SK-N-DZ (cell line): Measurements from ENCODE around the gene TMTC2.

ENCODE experiments used
- DNase-seq: peaks from one replicate; pipeline ENCODE4 v3.0.0-alpha.2; 2015; ENCODE audit warnings: low spot score

TMTC2 gene

GRCh38 chr12:83010169-83010804 is 323.6 kb downstream of the TMTC2 start:
- DNase-seq, result no peak

GRCh38 chr12:83015390-83016217 is 328.9 kb downstream of the TMTC2 start:
- DNase-seq, result no peak

DNA sequence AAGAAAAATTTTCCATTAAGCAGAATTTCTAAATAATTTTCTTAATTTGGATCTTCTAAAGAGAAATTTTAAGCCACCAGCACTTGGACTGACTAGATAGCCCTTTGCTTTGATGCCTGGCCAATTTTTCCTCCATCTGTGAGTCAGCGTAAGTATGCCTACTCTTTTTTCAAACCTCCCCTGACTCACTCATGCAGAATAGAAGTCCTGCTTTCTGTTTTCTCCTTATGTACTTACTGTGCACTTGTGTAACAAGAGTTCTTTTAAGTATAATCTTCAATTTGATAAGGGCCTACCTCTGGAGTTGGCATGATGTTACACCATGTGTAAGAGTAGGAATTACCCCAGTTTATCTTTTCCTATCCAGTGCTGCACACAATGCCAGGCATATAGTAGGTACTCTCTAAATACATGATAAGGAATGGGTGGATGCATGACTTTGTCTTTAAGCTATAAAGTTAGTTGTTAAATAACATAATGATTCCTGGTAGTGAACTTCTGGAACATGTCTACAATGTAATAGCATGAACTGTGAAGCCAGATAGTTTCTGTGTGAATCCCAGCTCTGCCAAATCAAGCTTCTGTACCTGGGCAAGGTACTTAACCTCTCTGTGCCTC is 329.6 kb downstream of the TMTC2 start:
- no peak for DNase-seq

DNA sequence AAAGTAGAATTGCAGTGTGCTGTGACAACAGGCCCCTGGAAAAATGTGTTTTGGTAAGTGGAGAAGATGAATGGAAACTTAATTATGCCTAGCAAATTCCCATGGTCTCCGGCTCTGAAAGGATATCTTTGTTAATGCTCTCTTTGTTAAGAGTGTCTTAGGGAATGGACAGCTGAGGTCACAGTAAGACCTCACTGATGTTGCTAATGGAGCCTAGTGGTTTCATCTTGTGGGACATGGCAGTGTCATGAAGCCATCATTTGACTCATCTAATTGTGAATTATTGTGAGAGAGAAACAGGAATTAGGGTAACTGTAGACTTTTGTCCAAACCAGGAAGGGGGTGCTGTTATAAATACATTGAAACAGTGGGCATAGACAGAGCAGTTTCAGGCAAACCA is 330.3 kb downstream of the TMTC2 start:
- DNase-seq, result no peak

- no peak for DNase-seq
These were observed 331.4 kb downstream of the TMTC2 start for GRCh38 chr12:83018088-83018487.

DNA sequence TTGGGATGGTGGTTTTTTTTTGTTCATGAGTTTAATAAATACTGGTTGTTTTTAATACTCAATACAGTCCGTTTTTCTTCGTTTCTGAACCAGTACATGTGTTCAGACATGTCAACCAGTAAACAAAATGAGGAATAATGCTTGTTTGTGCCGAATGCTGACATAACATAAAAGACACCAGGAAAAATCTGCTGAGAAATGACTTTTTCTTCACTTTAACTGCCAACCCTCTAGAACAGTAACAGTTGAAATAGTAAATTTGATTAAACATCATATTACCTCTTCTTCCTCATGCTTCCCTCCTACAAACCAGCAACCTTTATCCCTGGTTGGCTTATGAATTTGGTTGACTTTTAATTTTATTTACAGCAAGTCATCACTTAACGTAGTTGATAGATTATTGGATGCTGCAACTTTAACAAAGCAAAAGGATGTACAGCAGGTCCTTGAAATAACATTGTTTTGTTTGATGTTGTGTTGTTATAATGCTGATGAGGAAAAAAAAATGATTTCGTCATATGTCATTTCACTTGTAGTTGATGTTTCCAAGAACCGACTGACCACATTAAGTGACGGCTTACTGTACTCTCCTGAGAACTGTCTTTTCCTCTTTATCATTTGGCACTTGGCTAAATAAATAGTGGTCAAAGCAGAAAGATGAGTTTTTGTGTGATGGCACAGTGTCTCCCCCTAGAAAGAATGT is 340.5 kb downstream of the TMTC2 start:
- no peak for DNase-seq

GRCh38 chr12:83031196-83031595 is 344.5 kb downstream of the TMTC2 start:
- no peak for DNase-seq

DNA sequence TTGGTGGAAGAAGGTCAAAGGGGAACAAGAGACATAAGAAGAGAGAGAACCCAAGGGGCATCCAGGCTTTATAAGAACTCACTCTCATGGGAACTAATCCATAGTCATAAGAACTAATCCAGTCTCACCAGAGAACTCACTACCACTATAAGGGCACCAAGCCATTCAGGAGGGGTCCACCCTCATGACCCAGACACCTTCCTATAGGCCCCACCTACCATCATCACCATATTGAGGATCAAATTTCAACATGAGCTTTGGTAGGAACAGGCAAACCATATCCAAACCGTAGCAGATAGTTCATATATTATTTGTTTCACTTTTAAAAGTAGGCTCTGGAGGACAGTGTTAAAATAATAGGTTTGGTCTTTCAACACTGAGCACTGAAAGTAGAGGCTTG is 350.1 kb downstream of the TMTC2 start:
- DNase-seq, result no peak

DNA sequence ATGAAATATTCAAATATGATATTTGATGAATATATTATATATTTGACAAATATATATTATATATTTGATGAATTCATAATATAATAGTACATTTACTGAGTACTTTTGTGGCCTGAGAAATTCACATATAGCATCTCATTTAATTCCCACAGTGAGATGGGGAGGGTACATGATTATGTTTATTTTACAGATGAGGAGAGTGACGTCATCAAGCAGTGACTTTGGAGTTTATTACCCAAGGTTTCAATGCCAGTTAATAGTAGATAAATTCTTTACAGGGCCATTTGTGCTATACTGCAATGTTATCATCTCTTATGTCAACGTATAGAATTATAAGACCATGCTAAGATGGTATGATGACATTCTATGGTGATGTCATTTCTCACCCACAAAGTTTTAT is 352.7 kb downstream of the TMTC2 start:
- no peak for DNase-seq

GRCh38 chr12:83040339-83040738 is 353.6 kb downstream of the TMTC2 start:
- no peak for DNase-seq

DNA sequence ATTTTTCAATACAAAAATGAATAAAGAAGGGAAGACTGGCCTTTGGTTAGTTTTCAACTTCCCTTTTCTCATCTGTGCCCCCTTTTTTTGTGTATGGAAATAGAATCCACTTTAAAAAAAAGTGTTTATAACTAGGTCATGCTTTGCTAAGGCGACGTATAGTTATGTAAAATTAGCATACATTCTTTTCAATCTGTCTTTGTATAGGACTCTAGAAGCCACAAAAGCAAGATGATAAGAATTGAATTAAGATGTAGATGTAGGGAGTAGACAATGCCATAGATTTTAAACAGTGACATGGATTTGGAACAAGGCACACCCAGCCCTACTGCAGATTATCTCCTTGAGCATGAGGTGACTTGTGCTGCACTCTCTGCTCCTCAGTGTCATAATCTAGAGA is 354.3 kb downstream of the TMTC2 start:
- no peak for DNase-seq

GRCh38 chr12:83042441-83043200 is 355.9 kb downstream of the TMTC2 start:
- no peak for DNase-seq

- DNase-seq, result no peak
These were observed 358.0 kb downstream of the TMTC2 start for GRCh38 chr12:83044736-83045135.

DNA sequence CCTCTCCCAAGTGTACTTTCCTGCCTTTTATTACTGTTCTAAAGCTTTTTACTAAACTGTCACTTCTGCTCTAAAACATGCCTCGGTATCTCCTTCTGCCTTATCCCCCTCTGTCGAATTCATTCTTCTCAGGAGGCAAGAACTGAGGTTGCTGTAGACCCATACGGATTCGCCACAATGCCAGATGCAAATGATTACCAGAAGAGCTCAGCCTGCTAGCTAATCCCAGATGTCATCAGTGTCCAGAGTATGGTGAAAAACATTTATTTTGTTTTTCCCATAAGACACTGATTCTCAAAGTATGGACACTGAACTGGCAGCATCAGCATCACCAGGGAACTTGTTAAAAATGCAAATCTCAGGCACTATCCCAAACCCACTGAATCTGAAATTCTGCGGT is 359.3 kb downstream of the TMTC2 start:
- no peak for DNase-seq

- DNase-seq, result no peak
These were observed 362.6 kb downstream of the TMTC2 start for GRCh38 chr12:83049306-83049705.

DNA sequence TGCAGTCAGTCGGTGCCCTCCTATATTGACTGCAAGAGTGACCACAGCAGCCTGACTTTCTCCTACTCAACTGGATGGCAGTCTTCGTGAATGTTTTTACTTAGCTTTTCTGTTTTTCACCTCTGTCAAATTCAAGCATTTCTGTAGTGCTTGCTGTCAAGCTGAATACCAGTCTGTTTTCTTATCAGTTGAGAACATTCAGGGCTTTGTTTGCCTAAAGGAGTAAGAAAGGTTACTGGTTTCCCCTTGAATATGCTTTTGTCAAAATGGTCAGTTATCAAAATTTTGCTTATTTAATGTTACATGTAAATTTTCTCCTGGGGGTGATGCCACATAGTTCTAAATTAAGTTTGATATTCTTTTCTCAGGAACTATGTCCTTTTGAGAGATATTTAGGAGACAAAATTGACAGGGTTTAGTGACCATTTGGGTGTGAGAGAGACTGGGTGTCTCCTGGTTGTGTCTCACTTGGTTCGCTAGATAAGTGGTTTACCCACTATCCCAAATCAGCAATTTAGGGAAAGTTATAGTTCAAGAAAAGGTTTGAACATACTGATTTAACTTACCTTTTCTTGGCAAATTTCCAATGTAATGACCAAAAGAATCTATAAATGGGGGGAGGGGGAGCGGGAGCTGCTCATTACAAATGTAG is 366.3 kb downstream of the TMTC2 start:
- DNase-seq, result no peak

- no peak for DNase-seq
These were observed 370.7 kb downstream of the TMTC2 start for GRCh38 chr12:83057436-83057835.

GRCh38 chr12:83059107-83059506 is 372.4 kb downstream of the TMTC2 start:
- DNase-seq, result no peak

- no peak for DNase-seq
These were observed 378.9 kb downstream of the TMTC2 start for GRCh38 chr12:83065562-83065961.

DNA sequence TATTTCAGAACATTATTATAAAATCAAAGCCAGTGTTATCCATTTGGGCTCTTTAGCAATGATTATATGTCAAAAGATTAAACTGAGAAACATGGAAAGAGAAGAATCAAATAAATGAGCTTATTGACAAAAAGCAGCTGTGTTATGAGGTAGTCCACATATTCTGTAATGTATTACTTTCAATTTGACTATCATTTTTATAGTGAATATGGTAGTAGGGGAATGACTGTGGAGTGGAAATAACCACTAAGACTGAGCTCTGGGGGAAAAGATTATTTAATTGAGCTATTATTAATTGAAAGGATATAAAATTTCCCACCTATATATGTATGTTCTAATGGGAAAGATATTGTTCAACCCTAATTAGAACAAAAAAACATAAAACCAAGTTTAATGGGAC is 381.3 kb downstream of the TMTC2 start:
- DNase-seq, result no peak

- DNase-seq, result no peak
These were observed 387.7 kb downstream of the TMTC2 start for GRCh38 chr12:83074358-83074894.
